ENCODE measurements around the gene FRMD4A.

- TF ChIP-seq POLR2A (IDR thresholded peaks at IDR 0.05; ENCODE audit: low read depth, low read length): no peak
- no peak for TF ChIP-seq POLR2AphosphoS5 (IDR thresholded peaks at IDR 0.05; ENCODE audit: low read depth, low read length)
- TF ChIP-seq POU2F2 (IDR thresholded peaks at IDR 0.05; ENCODE audit: low read depth, low read length): no peak
These were observed 470.6 kb downstream of the FRMD4A start for GRCh38 chr10:13859979-13860654.
